Measurements from ENCODE around the gene ARSG. TPM values are rescaled to one million over a fixed set of nuclear protein-coding genes. Genes with fewer than 3 reads are reported as not detected.
"Not testable (repeated sequence)": the region's sequence is repeated elsewhere in the genome, so short reads cannot be mapped to it uniquely, and the experiment has no call there.

Gene ARSG
- total RNA-seq, 4 donors from 2014 or later, result 2.2 to 5.5 (median 3.5) TPM

- Histone ChIP-seq H3K27ac (no peak overlapping the region), H3K4me3 (no peak overlapping the region), H3K9me3 (no peaks in the 10 kb centered on the region), H3K4me1 (no peaks in the 10 kb centered on the region), H3K36me3 (no peaks in the 10 kb centered on the region), H3K27me3 (no peaks in the 10 kb centered on the region)
- no peak for ATAC-seq
- no peak for TF ChIP-seq POLR2AphosphoS5 (IDR thresholded peaks at IDR 0.05)
- no peak for TF ChIP-seq CTCF (IDR thresholded peaks at IDR 0.05)
- no peak for TF ChIP-seq EP300 (IDR thresholded peaks at IDR 0.05)
- TF ChIP-seq POLR2A (IDR thresholded peaks at IDR 0.05), result no peak
- 89 to 96% methylated on average over 3 to 6 of the region's 6 CpGs for WGBS, 2 donors (ENCODE audit: low coverage in 1 of 2)
Observed at GRCh38 chr17:68304706-68305105, 13.4 kb downstream of the ARSG start.

- Histone ChIP-seq H3K27me3 (no peaks in the 10 kb centered on the region), H3K4me1 (no peaks in the 10 kb centered on the region), H3K36me3 (no peaks in the 10 kb centered on the region), H3K9me3 (no peaks in the 10 kb centered on the region), H3K4me3 (no peak overlapping the region), H3K27ac (no peak overlapping the region)
- no peak for TF ChIP-seq CTCF (IDR thresholded peaks at IDR 0.05)
- TF ChIP-seq POLR2A (IDR thresholded peaks at IDR 0.05), result no peak
- no peak for TF ChIP-seq EP300 (IDR thresholded peaks at IDR 0.05)
- no peak for TF ChIP-seq POLR2AphosphoS5 (IDR thresholded peaks at IDR 0.05)
- ATAC-seq, result no peak
- 54 to 79% methylated on average over 4 of the region's 4 CpGs for WGBS, 2 donors (ENCODE audit: low coverage in 1 of 2)
Observed at GRCh38 chr17:68305142-68305541, 13.8 kb downstream of the ARSG start.

GRCh38 chr17:68306819-68307218 lies 15.5 kb downstream of the ARSG start:
- ATAC-seq, result no peak
- 24 to 56% methylated on average over 3 to 6 of the region's 6 CpGs for WGBS, 2 donors (ENCODE audit: low coverage in 1 of 2)
- TF ChIP-seq CTCF (IDR thresholded peaks at IDR 0.05) (no peak), EP300 (IDR thresholded peaks at IDR 0.05) (no peak), POLR2AphosphoS5 (IDR thresholded peaks at IDR 0.05) (no peak), POLR2A (IDR thresholded peaks at IDR 0.05) (no peak)

DNA sequence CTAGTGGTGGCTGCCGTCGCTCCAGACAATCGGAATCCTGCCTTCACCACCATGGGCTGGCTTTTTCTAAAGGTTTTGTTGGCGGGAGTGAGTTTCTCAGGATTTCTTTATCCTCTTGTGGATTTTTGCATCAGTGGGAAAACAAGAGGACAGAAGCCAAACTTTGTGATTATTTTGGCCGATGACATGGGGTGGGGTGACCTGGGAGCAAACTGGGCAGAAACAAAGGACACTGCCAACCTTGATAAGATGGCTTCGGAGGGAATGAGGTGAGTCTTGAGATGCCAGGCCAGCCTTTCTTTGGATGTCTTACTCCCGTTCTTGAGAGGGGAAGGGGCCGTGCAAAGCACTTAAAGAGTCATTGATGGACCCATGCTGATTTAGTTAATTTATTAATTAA lies 16.1 kb downstream of the ARSG start:
- TF ChIP-seq EP300 (IDR thresholded peaks at IDR 0.05), result no peak
- TF ChIP-seq POLR2A (IDR thresholded peaks at IDR 0.05), result no peak
- TF ChIP-seq CTCF (IDR thresholded peaks at IDR 0.05), result no peak
- TF ChIP-seq POLR2AphosphoS5 (IDR thresholded peaks at IDR 0.05), result no peak
- WGBS, 2 donors (ENCODE audit: low coverage in 1 of 2), result 84 to 89% methylated on average over 6 to 7 of the region's 8 CpGs
- H3K4me3 ChIP-seq, result no peak overlapping the region
- H3K9me3 ChIP-seq, result no peaks in the 10 kb centered on the region
- H3K27me3 ChIP-seq, result no peaks in the 10 kb centered on the region
- no peaks in the 10 kb centered on the region for H3K4me1 ChIP-seq
- no peak overlapping the region for H3K27ac ChIP-seq
- ATAC-seq, result no peak
- no peaks in the 10 kb centered on the region for H3K36me3 ChIP-seq

More at GRCh38 chr17:68306819-68307218, 15.5 kb downstream of the ARSG start:
- H3K27me3 ChIP-seq, result no peaks in the 10 kb centered on the region
- H3K36me3 ChIP-seq, result no peaks in the 10 kb centered on the region
- no peaks in the 10 kb centered on the region for H3K4me1 ChIP-seq
- no peak overlapping the region for H3K4me3 ChIP-seq
- no peak overlapping the region for H3K27ac ChIP-seq
- H3K9me3 ChIP-seq, result no peaks in the 10 kb centered on the region

GRCh38 chr17:68308486-68308885 lies 17.2 kb downstream of the ARSG start:
- not testable (repeated sequence) for H3K27me3 ChIP-seq, H3K4me1 ChIP-seq, H3K9me3 ChIP-seq, H3K27ac ChIP-seq, H3K36me3 ChIP-seq, H3K4me3 ChIP-seq, ATAC-seq
- 72% methylated on average over 2 of the region's 7 CpGs; no CpG with 5 or more reads in 1 of the 2 donors for WGBS, 2 donors (ENCODE audit: low coverage in 1 of 2)

- H3K9me3 ChIP-seq, H3K27ac ChIP-seq, ATAC-seq, H3K4me1 ChIP-seq, H3K27me3 ChIP-seq, H3K36me3 ChIP-seq, H3K4me3 ChIP-seq: not testable (repeated sequence)
- 94% methylated on average over 3 of the region's 28 CpGs; no CpG with 5 or more reads in 1 of the 2 donors for WGBS, 2 donors (ENCODE audit: low coverage in 1 of 2)
Observed at GRCh38 chr17:68309066-68309670, 17.9 kb downstream of the ARSG start.

All from gastroesophageal sphincter (tissue), 4 donors.